Type B pancreatic cell (in vitro differentiated cells): ENCODE data around the gene FBN1. TPM values are rescaled to one million over a fixed set of nuclear protein-coding genes. Genes with fewer than 3 reads are reported as not detected.

ENCODE experiments used
- DNase-seq: peaks from one replicate; pipeline ENCODE4 v3.0.0; 2021; ENCODE audit warnings: mixed read lengths; ENCODE audit not compliant: unreplicated experiment; ENCODE audit errors: extremely low spot score
- H3K27ac Mint-ChIP-seq: 2 replicates; pipeline ENCODE4 v1.8.0; 2021; ENCODE audit warnings: mild to moderate bottlenecking, mixed read lengths
- H3K27me3 Mint-ChIP-seq: 2 replicates; pipeline ENCODE4 v1.8.0; 2021; ENCODE audit warnings: mixed read lengths
- H3K36me3 Mint-ChIP-seq: 2 replicates; pipeline ENCODE4 v1.8.0; 2021; ENCODE audit warnings: mixed read lengths
- H3K4me1 Mint-ChIP-seq: one replicate; pipeline ENCODE4 v1.8.0; 2021; ENCODE audit warnings: mixed read lengths; ENCODE audit not compliant: unreplicated experiment
- H3K4me3 Mint-ChIP-seq: 2 replicates; pipeline ENCODE4 v1.8.0; 2021; ENCODE audit warnings: mild to moderate bottlenecking, mixed read lengths
- H3K9me3 Mint-ChIP-seq: 2 replicates; pipeline ENCODE4 v1.8.0; 2021; ENCODE audit warnings: mixed read lengths
- total RNA-seq: library from RNA; stranded (reverse); gene quantifications from 2 replicates; pipeline ENCODE4 v1.2.1, GENCODE V29; 2021; ENCODE audit warnings: low replicate concordance
- TF ChIP-seq, protein P1 (sequence below): fragments of 200-600 bp; sonication (generic); conservative IDR thresholded peaks from 2 replicates; pipeline ENCODE4 v1.5.0; 2021; ENCODE audit warnings: antibody characterized with exemption, mild to moderate bottlenecking

FBN1 gene
- total RNA-seq, 1 donor from 2014 or later = 58.4 TPM

DNA sequence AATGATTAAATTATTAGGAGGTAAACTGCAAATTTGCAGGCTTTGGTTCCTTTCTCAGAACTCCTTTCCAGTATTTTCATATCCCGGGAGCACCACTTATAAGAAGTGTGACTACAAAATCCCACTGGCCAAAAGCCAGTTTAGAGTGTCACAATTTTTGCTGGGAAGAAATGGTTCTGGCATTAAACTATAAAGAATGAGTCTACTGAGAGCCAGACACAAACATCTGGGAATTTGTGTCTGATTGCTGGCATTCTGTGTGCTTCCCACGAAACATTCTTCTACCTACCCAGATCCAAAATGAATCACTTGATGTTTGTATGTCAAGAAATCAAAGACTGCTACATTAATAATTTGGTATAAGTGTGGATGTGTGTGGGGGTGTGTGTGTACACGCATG, 231.5 kb downstream of the FBN1 start:
- no peak overlapping the region for H3K27ac Mint-ChIP-seq
- no peak overlapping the region for H3K4me3 Mint-ChIP-seq
- no peaks in the 10 kb centered on the region for H3K27me3 Mint-ChIP-seq
- DNase-seq = no peak
- H3K9me3 Mint-ChIP-seq = no peaks in the 10 kb centered on the region
- H3K36me3 Mint-ChIP-seq = peaks cover 14% of the 10 kb centered on the region
- TF ChIP-seq, protein P1, sequence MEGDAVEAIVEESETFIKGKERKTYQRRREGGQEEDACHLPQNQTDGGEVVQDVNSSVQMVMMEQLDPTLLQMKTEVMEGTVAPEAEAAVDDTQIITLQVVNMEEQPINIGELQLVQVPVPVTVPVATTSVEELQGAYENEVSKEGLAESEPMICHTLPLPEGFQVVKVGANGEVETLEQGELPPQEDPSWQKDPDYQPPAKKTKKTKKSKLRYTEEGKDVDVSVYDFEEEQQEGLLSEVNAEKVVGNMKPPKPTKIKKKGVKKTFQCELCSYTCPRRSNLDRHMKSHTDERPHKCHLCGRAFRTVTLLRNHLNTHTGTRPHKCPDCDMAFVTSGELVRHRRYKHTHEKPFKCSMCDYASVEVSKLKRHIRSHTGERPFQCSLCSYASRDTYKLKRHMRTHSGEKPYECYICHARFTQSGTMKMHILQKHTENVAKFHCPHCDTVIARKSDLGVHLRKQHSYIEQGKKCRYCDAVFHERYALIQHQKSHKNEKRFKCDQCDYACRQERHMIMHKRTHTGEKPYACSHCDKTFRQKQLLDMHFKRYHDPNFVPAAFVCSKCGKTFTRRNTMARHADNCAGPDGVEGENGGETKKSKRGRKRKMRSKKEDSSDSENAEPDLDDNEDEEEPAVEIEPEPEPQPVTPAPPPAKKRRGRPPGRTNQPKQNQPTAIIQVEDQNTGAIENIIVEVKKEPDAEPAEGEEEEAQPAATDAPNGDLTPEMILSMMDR = no peak
- H3K4me1 Mint-ChIP-seq = peaks cover 8% of the 10 kb centered on the region

DNA sequence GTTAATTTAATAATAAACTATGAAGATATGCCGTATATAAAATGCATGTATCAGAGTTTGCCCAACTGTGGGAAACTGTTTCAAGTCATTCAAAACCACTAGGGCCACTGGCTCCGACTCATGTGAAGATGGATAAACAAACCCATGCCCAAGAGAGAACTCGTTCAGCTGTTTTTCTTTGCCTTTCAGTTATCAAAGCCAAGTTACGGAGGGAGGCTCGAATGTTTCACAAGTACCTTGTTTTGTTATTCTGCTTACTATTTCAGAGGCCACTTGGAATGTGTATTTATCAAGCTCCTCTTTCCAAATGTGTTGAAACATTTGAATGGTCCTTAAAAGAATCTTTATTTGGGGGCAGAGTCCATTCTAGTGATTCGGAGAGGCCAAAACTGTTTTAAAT, 232.2 kb downstream of the FBN1 start:
- Mint-ChIP-seq H3K4me1 (peaks cover 5% of the 10 kb centered on the region), H3K9me3 (no peaks in the 10 kb centered on the region), H3K27ac (no peak overlapping the region), H3K36me3 (peaks cover 14% of the 10 kb centered on the region), H3K27me3 (no peaks in the 10 kb centered on the region), H3K4me3 (no peak overlapping the region)
- DNase-seq = no peak
- TF ChIP-seq, protein P1 = no peak

DNA sequence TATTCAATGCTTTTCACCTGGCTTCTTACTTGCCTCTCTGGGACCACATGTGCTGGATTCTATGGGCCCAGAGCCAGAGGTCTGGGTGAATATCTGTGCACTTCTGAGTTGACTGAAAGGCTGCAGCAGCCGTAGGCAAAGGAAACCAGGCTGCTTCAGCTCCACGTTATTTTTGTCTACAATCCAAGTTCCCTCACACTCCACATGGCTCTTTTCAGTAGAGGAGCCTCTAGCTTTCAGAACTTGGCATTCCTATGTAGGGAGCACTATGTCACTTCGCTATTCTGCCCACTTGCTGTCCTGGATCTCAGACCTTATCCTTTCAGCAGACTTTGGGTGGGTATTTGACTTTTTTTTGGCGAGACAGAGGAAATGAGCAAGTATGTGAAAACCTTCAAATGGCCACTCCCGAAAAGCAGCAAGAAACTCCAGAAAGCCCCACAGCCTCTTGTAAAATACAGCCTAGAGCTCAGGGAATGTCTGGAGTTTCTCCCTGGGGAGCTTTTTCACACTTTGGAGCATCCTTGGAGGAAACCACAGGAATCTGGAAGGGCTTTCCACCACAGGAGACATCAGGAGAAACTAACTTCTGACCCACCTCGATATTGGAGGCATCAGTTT, 233.4 kb downstream of the FBN1 start:
- no peak for DNase-seq
- H3K4me1 Mint-ChIP-seq = no peaks in the 10 kb centered on the region

DNA sequence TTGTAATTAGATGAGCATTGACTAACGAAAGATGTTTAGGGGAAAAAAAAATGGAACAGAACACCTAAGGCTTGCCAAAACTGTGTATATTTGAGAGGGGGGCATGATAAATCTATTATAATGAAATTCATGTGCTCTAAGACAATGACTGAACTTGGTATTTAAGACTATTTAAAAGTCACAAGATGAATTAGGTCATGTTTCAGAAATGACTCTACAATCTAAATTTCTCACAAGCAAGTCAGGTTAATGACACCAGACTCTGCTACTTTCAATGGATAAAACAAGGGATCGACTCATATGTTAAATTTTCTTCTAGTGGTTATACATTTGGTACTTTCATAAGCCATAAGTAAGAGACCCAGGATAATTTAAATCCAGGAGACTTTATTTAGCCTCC, 235.9 kb downstream of the FBN1 start:
- H3K36me3 Mint-ChIP-seq = peaks cover 9% of the 10 kb centered on the region
- no peaks in the 10 kb centered on the region for H3K9me3 Mint-ChIP-seq
- H3K4me3 Mint-ChIP-seq = no peak overlapping the region
- TF ChIP-seq, protein P1 = no peak
- no peaks in the 10 kb centered on the region for H3K27me3 Mint-ChIP-seq
- H3K4me1 Mint-ChIP-seq = peaks cover 19% of the 10 kb centered on the region
- no peak overlapping the region for H3K27ac Mint-ChIP-seq
- no peak for DNase-seq

More for the DNA sequence above, 233.4 kb downstream of the FBN1 start:
- TF ChIP-seq, protein P1 = no peak
- no peaks in the 10 kb centered on the region for H3K9me3 Mint-ChIP-seq
- H3K27me3 Mint-ChIP-seq = no peaks in the 10 kb centered on the region
- no peak overlapping the region for H3K4me3 Mint-ChIP-seq
- peaks cover 14% of the 10 kb centered on the region for H3K36me3 Mint-ChIP-seq
- no peak overlapping the region for H3K27ac Mint-ChIP-seq

DNA sequence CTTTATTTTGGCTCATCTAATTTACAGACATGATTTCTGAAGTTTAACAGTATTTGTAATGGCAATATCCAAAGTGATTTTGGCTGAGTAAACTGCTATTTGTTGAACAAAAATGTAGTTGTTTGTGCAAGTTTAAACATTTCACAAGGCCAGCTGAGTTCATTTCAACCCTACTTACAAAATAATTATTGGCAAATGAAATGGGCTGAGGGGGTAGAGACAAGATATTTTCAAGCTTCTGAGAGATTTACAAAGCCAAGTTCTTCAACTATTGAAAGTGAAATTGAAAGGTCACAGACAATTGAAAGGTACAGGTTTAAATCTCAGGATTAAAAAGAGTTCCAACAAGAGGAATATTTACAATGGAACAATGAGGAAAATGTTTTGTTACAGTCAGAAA, 237.2 kb downstream of the FBN1 start:
- Mint-ChIP-seq H3K27ac (no peak overlapping the region), H3K4me1 (peaks cover 19% of the 10 kb centered on the region), H3K36me3 (peaks cover 9% of the 10 kb centered on the region), H3K9me3 (no peaks in the 10 kb centered on the region), H3K4me3 (no peak overlapping the region), H3K27me3 (no peaks in the 10 kb centered on the region)
- TF ChIP-seq, protein P1 = no peak
- DNase-seq = no peak
